HG03558 (cell line): ENCODE measurements around the gene COL18A1.
"Not testable (repeated sequence)": the region's sequence is repeated elsewhere in the genome, so short reads cannot be mapped to it uniquely, and the experiment has no call there.

Experiments used
- ATAC-seq: cut with Tn5 transposase; IDR thresholded peaks from one replicate; pipeline ENCODE4 v1.9.1; 2021; ENCODE audit warnings: moderate number of reproducible peaks; ENCODE audit not compliant: unreplicated experiment; ENCODE audit errors: extremely low read depth

COL18A1 gene

DNA sequence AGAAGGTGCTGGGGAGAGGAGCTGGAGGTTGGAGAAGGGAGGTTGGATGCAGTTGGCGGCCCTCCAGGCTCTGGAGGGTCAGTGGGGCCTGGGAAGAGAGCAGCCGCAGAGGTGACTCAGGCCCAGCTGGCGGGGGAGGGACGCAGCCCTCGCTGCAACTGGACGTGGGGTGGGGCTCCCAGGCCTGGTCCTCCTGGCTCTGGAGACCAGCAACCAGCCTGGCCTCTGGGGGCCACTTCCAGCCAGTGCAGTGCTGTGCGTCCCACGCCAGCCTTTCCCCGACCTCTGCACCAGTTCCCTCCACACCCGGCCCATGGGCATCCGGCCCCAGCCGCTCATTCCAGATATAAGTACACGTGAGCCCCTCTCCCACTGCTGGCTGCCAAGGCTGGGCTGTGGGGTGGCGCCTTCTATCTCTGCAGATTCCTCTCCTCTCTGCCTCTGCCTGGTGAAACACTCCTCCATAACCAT, 38.0 kb upstream of the COL18A1 start:
- ATAC-seq: no peak

DNA sequence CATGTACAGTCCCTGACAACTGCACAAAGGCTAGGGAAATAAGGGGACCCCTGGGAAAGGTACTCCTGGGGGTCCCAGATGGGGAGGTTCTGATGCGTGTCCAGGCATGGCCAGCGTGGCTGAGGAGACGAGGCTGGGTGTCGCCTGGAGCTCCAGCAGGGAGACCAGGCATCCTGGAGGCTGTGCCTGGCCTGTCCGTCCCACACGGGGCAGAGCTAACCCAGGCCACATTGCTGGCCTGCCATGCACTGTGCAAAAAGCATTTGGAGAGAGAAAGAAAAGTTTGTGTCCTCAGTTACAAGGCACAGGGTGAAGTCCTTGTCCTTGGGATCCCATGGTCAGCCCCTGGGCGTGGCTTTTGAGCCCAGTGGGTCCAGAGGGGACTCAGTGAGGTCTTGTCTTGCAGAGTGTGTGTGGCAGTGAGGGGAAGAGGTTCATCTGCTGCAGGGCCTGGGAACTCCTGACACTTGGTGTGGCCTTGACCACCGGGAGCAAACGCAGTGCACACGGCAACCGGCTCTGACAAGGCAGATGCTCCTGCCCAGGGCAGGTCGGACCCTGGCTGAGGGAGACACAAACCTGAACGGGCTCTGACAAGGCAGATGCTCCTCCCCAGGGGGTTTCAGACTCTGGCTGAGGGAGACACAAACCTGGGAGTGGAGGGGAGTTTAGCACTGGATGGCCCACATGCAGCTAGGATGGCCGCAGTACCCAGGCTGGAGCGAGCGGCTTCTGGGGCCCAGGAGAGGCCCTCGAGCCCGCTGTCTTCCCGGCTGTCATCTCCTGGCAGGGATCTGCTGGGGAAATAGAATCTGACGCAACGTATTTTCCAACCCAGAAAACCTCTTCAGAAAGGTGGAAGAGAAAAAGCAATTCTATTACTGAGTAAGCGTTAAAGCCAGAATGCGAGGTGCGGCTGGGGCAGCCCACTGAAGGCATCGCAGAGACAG, 37.3 kb upstream of the COL18A1 start:
- ATAC-seq: no peak

DNA sequence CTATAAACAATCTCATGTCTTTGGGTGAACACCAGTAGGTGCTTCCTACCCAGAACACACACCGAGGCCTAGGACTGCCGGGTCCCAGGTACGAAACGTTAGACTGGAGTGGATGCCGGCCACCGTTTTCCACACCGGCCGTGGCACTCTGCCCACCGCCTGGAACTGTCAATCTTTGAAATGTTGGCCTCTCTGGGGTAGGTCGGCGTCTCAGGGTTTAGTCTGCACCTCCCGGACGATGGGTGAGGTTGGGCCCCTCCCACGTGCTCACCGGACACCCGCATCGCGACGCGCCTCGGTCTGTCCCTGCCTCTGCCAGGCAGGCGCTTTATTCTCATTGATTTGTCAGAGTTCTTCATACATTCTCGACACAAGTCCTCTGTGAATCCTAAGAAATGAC, 35.9 kb upstream of the COL18A1 start:
- not testable (repeated sequence) for ATAC-seq

DNA sequence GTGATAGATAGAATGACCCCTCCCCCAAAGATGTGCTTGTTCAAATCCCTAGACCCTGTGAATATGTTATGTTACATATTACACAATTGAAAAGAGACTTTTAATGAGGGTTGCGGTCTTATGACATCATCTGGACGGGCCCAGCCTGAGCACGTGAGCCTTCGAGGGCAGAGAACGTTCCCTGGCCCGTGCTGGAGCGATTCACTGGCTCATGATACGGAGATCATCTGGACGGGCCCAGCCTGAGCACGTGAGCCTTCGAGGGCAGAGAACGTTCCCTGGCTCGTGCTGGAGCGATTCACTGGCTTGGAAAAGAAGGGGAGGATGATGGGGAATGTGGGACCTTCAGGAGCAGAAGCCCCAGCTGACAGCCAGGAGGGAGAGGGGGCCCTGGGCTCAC, 34.4 kb upstream of the COL18A1 start:
- no peak for ATAC-seq

DNA sequence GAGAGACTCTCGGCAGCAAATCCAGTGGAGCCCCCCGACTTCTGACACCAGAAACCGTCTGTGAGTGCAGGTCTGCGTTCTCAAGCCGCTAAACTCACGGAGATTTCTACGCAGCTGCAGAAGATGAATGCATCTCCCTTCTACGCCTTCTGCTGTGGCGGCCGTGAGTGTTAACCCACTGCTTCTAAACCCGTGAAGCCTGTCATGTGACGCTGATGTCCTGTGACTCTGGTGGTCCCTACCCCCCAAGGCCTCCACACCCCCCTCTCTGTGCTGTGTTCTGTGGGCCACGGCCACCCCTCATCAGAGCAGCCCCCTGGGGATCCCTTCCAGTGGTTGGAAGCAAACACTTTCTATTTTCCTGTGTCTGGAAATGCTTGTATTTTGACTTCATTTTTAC, 33.9 kb upstream of the COL18A1 start:
- no peak for ATAC-seq

DNA sequence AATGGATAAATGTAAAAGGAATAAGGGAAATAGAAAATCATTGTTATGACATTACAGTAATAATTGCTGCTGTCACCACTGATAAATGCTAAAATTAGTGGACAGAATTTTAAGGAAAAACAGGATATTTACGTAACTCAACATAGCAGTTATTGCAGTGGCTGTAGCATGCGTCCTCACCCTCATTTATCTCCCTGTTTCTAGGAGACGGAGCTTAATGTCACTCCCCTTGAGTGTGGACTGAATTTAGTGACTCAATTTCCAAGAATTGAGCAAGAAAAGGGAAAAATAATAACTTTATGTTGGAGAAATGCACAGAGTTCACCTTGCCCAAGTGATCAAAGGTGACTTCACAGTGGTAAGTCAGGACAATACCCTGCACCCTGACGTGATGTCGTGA, 33.3 kb upstream of the COL18A1 start:
- no peak for ATAC-seq

DNA sequence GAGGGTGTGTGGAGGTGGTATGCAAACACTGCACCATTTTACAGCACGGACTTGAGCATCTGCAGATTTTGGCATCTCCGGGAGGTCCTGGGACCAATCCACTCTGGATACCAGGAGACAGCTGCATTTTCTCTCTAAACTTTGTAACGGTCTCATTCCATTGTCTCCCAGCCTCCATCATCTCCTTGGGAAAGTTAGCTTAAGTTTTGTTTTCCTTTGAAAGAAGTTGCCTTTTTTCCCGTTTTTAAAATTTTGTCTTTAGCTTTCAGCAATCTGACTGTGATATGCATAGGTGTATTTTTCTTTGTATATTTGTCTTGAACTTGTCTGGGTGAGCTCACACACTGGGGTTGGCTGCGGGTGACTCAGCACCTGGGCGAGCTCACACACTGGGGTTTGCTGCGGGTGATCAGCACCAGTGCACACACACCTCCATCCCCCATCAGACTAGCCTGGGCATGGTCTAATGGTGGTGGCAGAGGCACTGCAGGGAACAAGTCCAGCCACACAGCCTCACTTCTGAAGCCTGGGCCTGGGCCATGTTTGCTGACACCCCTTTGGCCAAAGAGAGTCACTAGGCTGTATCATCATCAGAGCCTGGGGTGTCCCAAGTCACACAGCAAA, 32.1 kb upstream of the COL18A1 start:
- ATAC-seq: no peak

DNA sequence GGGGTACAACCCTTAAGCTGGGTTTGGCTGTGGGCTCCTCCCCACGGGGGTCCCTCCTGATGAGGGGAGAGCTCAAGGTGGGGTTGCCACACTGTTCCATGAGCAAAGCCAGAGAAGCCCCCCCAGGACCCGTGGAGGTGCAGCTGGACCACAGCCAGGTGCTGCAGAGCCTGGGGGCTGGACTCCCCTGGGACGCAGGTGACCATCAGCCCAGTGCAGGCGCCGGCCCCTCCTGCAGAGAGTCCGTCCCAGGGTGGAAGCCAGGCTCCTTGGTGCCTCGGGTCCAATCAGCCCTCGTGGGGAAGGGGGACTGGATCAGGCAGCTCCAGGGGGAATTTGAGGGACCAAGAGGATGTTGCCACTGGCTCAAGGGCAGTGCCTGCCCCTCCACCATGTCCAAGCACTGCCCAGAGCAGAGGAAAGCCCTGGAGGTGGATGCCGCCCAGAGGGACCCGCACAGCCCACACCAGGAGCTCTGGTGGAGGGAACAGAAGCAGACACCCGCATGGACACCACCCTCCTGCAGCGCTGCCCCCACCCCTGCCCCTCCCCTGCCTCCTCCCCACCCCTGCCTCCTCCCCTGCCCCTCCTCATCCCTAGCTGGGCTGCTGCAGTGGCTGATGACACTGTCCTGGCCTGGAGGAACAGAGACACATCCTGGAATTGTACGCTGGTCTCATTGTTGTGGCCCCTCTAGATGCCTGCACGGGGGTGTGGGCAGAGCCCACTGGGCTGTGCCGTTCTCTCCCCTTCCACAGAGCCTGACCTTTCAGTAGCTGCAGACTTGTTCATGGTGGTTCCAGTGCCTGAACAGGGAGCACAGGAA, 30.8 kb upstream of the COL18A1 start:
- ATAC-seq: no peak

DNA sequence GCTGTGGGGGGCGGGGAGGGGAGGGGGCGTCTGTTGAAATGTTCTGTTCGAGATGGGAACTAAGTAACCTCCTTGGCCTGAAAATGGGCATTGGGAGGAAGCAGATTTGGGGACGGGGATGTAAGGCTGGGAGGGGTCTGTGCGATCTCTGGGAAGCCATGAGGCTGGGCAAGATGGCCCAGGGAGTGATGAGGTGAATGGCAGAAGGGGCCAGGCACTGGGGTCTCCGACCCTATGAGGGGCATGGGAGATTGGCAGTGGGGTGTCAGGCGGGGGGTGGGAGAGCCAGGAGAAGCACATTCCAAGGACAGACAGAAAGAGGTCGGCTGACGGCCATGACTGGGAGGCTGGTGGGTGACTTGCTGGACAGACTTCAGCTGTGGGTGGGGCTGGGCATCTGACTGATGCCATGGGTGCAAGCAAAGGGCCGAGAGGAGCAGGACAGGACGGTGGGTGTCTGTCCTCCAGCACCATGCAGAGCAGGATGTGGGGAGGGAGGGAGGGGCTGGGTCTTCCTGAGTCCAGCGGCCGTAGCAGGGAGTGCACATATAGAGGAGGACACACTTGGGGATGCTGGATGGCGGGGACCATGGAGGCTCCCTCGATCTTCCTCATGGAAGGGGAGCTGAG, 30.0 kb upstream of the COL18A1 start:
- no peak for ATAC-seq

DNA sequence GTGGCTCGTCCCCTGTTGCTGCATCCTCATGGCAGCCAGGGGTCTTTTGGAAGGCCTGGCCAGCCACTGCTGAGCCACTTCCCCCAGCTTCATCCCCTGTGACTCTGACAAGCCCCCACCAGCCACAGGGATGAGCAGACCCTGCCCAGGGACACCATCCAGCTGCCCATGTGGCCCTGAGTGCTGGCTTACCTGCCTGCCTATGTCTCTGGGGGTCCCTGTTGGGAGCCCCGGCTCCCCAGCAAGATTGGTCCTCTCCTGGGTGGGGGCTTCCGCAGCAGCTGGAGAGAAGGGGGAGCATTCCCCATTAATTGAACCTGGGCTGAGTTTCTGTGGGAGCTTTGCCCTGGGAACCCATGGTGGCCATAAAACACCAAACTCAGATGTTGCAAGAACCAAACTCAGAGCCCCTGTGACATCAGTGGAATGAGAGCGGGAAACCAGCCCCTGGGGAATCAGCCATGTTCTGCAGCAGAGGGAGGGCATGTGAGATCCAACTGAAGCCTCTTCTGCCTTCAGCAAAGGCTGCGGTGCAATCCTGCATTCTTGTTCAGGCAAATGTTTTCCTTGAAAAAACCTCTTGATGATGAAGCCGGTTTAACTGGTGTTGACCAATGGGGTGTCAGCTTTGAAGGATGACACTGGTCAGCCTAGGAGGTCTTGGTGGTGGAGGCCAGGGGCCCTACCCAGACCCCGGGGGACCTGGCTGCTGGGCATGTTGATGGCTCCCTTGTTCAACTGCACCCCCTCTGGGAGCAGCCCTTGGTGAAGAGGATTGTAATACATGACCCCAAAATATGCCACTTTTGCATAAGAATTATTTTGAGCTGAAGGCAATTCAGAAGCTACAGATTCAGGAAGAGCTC, 28.3 kb upstream of the COL18A1 start:
- no peak for ATAC-seq

DNA sequence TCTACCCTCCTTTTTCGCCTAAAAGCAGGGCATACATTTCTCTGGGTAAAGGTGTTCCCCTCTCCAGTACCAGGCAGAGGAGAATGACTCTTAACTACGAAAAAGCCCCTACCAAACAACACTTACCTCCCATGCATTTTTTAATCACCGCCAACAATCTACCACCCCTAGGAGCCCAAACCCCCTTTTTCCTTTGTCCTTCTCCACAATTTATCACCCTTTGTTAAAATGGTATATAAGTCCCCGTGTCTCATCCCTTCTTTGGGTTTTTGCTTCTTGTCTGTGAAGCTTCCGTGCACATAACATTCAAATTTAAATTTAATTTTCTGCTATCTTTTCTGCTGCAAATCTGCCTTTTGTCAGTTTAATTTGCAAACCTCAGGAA, 27.6 kb upstream of the COL18A1 start:
- ATAC-seq: no peak

DNA sequence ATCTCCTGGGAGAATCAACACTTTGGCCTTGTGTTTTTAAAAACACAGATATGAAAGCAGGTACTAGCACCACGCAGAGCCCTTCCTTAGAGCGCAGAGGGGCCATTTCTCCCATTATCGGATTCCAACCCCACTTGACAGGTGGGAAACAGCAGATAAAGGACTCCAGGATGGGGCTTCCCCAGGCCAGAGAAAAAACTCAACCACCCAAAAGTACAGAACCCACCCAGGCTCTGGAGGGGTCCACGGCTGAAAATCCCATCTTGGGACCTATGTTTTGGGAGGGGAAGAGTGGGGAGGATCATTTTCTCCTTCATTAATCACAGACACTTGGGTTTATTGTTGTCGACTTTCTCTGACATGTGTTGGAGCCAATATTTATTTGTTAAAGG, 27.1 kb upstream of the COL18A1 start:
- ATAC-seq: no peak

DNA sequence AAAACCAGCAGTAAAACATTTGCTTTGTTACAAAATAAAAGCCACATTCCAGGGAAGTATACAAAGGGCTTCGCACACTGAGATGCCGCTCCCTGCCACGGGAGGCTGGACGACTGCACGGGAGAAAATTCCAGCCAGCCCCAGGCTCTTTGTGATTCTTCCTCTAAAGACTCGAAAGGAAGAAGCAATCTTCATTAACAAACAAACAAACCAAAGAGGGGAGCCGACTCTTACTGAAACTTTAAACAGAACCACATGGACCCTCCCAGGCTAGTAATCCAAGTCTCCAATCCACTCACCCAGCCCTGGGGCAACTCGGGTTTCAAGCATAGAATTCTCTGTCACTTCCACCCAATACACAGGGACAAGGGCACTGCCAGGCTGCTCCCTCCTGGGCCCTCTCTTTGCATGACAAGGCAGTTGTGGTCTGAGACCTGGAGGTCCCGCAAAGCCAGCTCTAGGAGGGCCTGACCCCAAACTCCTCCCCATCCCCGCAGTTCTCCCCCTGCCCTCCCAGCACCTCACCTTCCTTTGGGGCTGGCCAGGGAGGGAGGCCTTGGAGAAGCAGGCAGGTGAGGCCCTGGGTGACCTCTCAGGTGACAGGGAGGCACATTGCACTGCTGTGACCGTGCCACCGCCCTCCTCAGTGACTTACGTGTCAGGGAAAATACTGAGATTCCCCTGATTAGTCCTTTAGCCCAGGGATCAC, 26.6 kb upstream of the COL18A1 start:
- no peak for ATAC-seq

DNA sequence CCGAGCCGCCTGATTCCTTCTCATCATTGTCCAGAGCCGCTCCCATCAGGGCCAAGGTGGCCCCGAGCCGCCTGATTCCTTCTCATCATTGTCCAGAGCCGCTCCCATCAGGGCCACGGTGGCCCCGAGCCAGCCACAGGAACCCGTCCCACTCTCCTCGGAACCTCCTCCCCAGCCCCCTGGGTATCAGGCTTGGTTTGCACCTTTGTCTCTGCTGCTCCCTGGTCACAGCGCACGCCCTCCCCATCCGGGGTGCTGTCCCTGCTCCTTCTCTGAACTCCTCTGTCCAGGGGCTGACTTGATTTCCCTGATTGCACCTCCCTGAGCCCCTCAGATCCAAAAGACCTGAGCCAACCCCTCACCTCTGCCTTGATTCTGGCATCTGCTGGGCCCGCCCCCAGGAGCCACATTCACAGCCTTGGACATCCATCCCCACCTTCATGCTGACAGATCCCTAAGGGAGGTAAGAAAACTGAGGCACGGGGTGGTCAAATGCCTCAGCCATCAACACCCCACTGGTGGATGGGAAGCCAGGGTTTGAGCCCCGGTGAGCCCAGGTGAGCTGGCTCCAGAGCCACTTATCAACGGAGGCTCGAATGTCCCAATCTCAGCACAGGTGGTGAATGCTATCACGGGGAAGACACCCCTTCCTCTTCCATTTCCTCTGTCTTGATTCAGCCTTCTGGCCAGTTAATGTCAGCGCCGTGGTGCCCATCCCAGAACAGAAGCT, 25.6 kb upstream of the COL18A1 start:
- no peak for ATAC-seq

DNA sequence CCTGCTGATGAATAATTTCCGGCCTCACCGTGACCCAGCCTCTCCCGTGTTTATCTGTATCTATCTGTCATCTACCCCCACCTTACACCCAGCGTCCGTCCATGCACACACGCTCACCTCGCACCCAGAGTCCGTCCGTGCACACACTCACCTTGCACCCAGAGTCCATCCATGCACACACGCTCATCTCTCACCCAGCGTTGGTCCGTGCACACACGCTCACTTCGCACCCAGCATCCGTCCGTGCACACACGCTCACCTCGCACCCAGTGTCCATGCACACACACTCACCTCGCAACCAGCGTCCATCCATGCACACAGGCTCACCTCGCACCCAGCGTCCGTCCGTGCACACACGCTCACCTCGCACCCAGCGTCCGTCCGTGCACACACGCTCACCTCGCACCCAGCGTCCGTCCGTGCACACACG, 25.0 kb upstream of the COL18A1 start:
- ATAC-seq: no peak

DNA sequence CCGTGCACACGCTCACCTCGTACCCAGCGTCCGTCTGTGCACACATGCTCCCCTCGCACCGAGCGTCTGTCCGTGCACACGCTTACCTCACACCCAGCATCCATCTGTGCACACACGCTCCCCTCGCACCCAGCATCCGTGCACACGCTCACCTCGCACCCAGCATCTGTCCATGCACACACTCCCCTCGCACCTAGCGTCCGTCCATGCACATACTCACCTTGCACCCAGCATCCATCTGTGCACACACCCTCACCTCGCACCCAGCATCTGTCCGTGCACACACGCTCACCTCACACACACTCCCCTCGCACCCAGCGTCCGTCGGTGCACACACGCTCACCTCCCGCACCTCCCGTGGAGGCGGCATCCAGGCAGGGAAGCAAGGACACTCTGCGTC, 24.4 kb upstream of the COL18A1 start:
- ATAC-seq: no peak

DNA sequence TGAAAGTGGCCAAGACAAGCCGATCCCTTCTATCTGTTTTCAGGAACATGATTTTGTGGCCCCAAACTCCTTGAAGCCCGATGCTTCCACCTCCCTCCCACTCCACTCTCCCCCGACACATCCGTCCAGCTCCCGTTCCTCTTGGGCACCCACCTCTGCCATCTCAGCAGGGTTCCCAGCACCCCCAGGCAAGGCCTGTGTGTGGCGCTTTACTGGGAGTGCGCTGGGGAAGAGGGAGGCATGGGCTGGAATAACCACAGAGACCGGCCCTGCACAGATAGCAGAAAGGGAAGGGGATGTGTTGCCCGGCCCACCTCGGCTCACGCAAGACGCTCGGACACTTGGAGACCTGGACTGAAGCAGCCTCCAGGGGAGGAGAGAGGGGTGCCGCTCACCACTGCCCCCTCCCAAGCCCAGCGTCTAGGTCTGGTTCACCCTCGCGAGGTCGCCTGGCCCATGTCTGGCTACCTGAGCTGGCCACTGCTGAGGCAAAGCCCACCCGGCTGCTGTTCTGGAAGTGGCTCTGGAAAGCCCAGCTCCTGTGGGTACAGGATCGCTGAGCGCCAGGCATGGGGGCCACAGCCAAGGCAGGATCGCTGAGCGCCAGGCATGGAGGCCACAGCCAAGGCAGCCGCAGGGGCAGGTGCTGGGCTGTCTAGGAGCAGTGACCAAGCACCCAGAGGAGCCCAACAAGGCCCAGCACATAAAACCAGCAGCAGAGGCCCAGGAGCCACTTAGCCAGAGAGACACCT, 23.8 kb upstream of the COL18A1 start:
- ATAC-seq: no peak
